HG02623 (cell line): ENCODE data around the gene HEY2.
A peak's percentile ranks its signal among the peaks of the same experiment; 100 is the strongest.
"Not testable (repeated sequence)": the region's sequence is repeated elsewhere in the genome, so short reads cannot be mapped to it uniquely, and the experiment has no call there.

Source experiments
- ATAC-seq: cut with Tn5 transposase; IDR thresholded peaks from one replicate; pipeline ENCODE4 v1.9.1; 2021; ENCODE audit warnings: moderate library complexity; ENCODE audit not compliant: unreplicated experiment

The HEY2 gene

GRCh38 chr6:125793863-125794262 is 44.4 kb downstream of the HEY2 start:
- peak; percentile 21 for ATAC-seq

GRCh38 chr6:125794342-125795137 is 45.1 kb downstream of the HEY2 start:
- ATAC-seq, result no peak

GRCh38 chr6:125795301-125795700 is 45.9 kb downstream of the HEY2 start:
- no peak for ATAC-seq

- no peak for ATAC-seq
Measured at GRCh38 chr6:125797120-125797885, 47.9 kb downstream of the HEY2 start.

GRCh38 chr6:125797886-125798444 is 48.5 kb downstream of the HEY2 start:
- no peak for ATAC-seq

- ATAC-seq, result peak; percentile 84
Measured at GRCh38 chr6:125798734-125799508, 49.5 kb downstream of the HEY2 start.

GRCh38 chr6:125802383-125802782 is 53.0 kb downstream of the HEY2 start:
- no peak for ATAC-seq

- no peak for ATAC-seq
Measured at GRCh38 chr6:125802943-125803377, 53.5 kb downstream of the HEY2 start.

GRCh38 chr6:125804264-125804663 is 54.8 kb downstream of the HEY2 start:
- ATAC-seq, result peak; percentile 48

- not testable (repeated sequence) for ATAC-seq
Measured at GRCh38 chr6:125804866-125805425, 55.5 kb downstream of the HEY2 start.

- ATAC-seq, result no peak
Measured at GRCh38 chr6:125806813-125807212, 57.4 kb downstream of the HEY2 start.

GRCh38 chr6:125807293-125807692 is 57.9 kb downstream of the HEY2 start:
- peak; percentile 36 for ATAC-seq

GRCh38 chr6:125808060-125808459 is 58.6 kb downstream of the HEY2 start:
- no peak for ATAC-seq

- no peak for ATAC-seq
Measured at GRCh38 chr6:125808591-125808990, 59.2 kb downstream of the HEY2 start.

- no peak for ATAC-seq
Measured at GRCh38 chr6:125809570-125810170, 60.2 kb downstream of the HEY2 start.

GRCh38 chr6:125810445-125810844 is 61.0 kb downstream of the HEY2 start:
- no peak for ATAC-seq
